Right forelimb (tissue), 1 donor: ENCODE results near the gene ESYT1.

Experiments used
- DNase-seq: peaks from one replicate; pipeline ENCODE4 v3.0.0-alpha.2; 2018

The ESYT1 gene

GRCh38 chr12:56189918-56190694 is 62.0 kb downstream of the ESYT1 start:
- peak; percentile 97 for DNase-seq

- DNase-seq: no peak
These were observed 62.7 kb downstream of the ESYT1 start for GRCh38 chr12:56190695-56191155.

- DNase-seq: no peak
These were observed 64.5 kb downstream of the ESYT1 start for GRCh38 chr12:56192582-56192981.

GRCh38 chr12:56193025-56193578 is 65.0 kb downstream of the ESYT1 start:
- DNase-seq: peak; percentile 71
